MM.1S (cell line): ENCODE results near the gene ZNF337.
"Not testable (repeated sequence)": the region's sequence is repeated elsewhere in the genome, so short reads cannot be mapped to it uniquely, and the experiment has no call there.

Experiments
- DNase-seq: peaks from one replicate; pipeline ENCODE4 v3.0.0-alpha.2; 2015
- H2AFZ ChIP-seq: fragments of 300-600 bp; sonication (generic); 2 replicates; pipeline ENCODE4 v1.6.0; 2016; ENCODE audit warnings: antibody characterized with exemption, low read length
- H3F3A ChIP-seq: fragments of 300-600 bp; sonication (generic); 2 replicates; pipeline ENCODE4 v1.6.1; 2016; ENCODE audit warnings: mild to moderate bottlenecking, antibody characterized with exemption, low read length, moderate library complexity, mixed read lengths; ENCODE audit not compliant: insufficient read depth
- H3K27ac ChIP-seq: fragments of 300-600 bp; sonication (generic); 2 replicates; pipeline ENCODE4 v1.5.1; 2016; ENCODE audit warnings: mild to moderate bottlenecking, low read length
- H3K27me3 ChIP-seq: fragments of 300-600 bp; sonication (generic); replicated peaks from 2 replicates; pipeline ENCODE4 v1.6.0; 2016; ENCODE audit warnings: low read length; ENCODE audit not compliant: insufficient read depth
- H3K36me3 ChIP-seq: fragments of 300-600 bp; sonication (generic); replicated peaks from 2 replicates; pipeline ENCODE4 v1.6.1; 2016; ENCODE audit warnings: mild to moderate bottlenecking, low read length, mixed read lengths; ENCODE audit not compliant: insufficient read depth
- H3K4me1 ChIP-seq: fragments of 300-600 bp; sonication (generic); 2 replicates; pipeline ENCODE4 v1.6.1; 2016; ENCODE audit warnings: low read length, mixed read lengths
- H3K4me2 ChIP-seq: fragments of 300-600 bp; sonication (generic); 2 replicates; pipeline ENCODE4 v1.6.0; 2016; ENCODE audit warnings: low read depth, low read length
- H3K4me3 ChIP-seq: fragments of 300-600 bp; sonication (generic); 2 replicates; pipeline ENCODE4 v1.5.1; 2016; ENCODE audit warnings: low read length, mixed read lengths
- H3K79me2 ChIP-seq: fragments of 300-600 bp; sonication (generic); 2 replicates; pipeline ENCODE4 v1.6.1; 2016; ENCODE audit warnings: mixed run types, low read length, mixed read lengths
- H3K9ac ChIP-seq: fragments of 300-600 bp; sonication (generic); 2 replicates; pipeline ENCODE4 v1.6.1; 2016; ENCODE audit warnings: low read length, mixed read lengths
- H3K9me2 ChIP-seq: fragments of 300-600 bp; sonication (generic); replicated peaks from 2 replicates; pipeline ENCODE4 v1.6.1; 2016; ENCODE audit warnings: mild to moderate bottlenecking, low read length, mixed read lengths; ENCODE audit not compliant: insufficient read depth
- H3K9me3 ChIP-seq: fragments of 300-600 bp; sonication (generic); replicated peaks from 2 replicates; pipeline ENCODE4 v1.6.1; 2016; ENCODE audit warnings: mild to moderate bottlenecking, low read length, mixed read lengths; ENCODE audit not compliant: insufficient read depth
- H4K20me1 ChIP-seq: fragments of 300-600 bp; sonication (generic); 2 replicates; pipeline ENCODE4 v1.6.1; 2016; ENCODE audit warnings: mild to moderate bottlenecking, low read length, moderate library complexity, mixed read lengths; ENCODE audit not compliant: insufficient read depth
- CTCF ChIP-seq: fragments of 300-600 bp; sonication (generic); IDR thresholded peaks from 2 replicates; pipeline ENCODE4 v1.5.1; 2016; ENCODE audit warnings: antibody characterized with exemption, low read length, mixed read lengths
- EZH2 ChIP-seq: fragments of 300-600 bp; sonication (generic); optimal IDR thresholded peaks from 2 replicates; pipeline ENCODE3; 2017; ENCODE audit warnings: low read depth, mild to moderate bottlenecking, antibody characterized with exemption, low read length, mixed read lengths
- EZH2phosphoT487 ChIP-seq: fragments of 300-600 bp; sonication (generic); IDR thresholded peaks from 2 replicates; pipeline ENCODE4 v1.6.1; 2018; ENCODE audit warnings: antibody characterized with exemption, low read length

ZNF337 gene

GRCh38 chr20:25637247-25637646, 59.4 kb downstream of the ZNF337 start:
- TF ChIP-seq EZH2 (no peak), CTCF (no peak), EZH2phosphoT487 (no peak)
- H3K4me1 ChIP-seq, result no peaks in the 10 kb centered on the region
- no peak overlapping the region for H3K4me2 ChIP-seq
- H3K9me3 ChIP-seq, result no peaks in the 10 kb centered on the region
- no peak for DNase-seq
- H3K9me2 ChIP-seq, result no peaks in the 10 kb centered on the region
- no peak overlapping the region for H3K4me3 ChIP-seq
- no peaks in the 10 kb centered on the region for H3K27me3 ChIP-seq
- no peak overlapping the region for H3K9ac ChIP-seq
- H4K20me1 ChIP-seq, result no peaks in the 10 kb centered on the region
- H3K79me2 ChIP-seq, result no peaks in the 10 kb centered on the region
- no peak overlapping the region for H2AFZ ChIP-seq
- H3F3A ChIP-seq, result no peaks in the 10 kb centered on the region
- no peaks in the 10 kb centered on the region; the same call in 1 of the 2 replicates for H3K36me3 ChIP-seq
- no peak overlapping the region for H3K27ac ChIP-seq

GRCh38 chr20:25632940-25633790, 63.5 kb downstream of the ZNF337 start:
- H3F3A ChIP-seq, result no peaks in the 10 kb centered on the region
- no peaks in the 10 kb centered on the region for H3K4me1 ChIP-seq
- H3K9me2 ChIP-seq, result no peaks in the 10 kb centered on the region
- H2AFZ ChIP-seq, result no peak overlapping the region
- DNase-seq, result no peak
- no peaks in the 10 kb centered on the region for H3K27me3 ChIP-seq
- no peaks in the 10 kb centered on the region for H3K9me3 ChIP-seq
- no peak for TF ChIP-seq CTCF
- TF ChIP-seq EZH2, result no peak
- TF ChIP-seq EZH2phosphoT487, result no peak
- H3K4me3 ChIP-seq, result no peak overlapping the region
- H4K20me1 ChIP-seq, result no peaks in the 10 kb centered on the region
- no peak overlapping the region for H3K4me2 ChIP-seq
- H3K9ac ChIP-seq, result no peak overlapping the region
- H3K79me2 ChIP-seq, result no peaks in the 10 kb centered on the region
- no peak overlapping the region for H3K27ac ChIP-seq
- no peaks in the 10 kb centered on the region; the same call in 1 of the 2 replicates for H3K36me3 ChIP-seq

GRCh38 chr20:25630615-25631014, 66.0 kb downstream of the ZNF337 start:
- H3K9ac ChIP-seq, H4K20me1 ChIP-seq, H3K9me3 ChIP-seq, DNase-seq, H3K27me3 ChIP-seq, H3K27ac ChIP-seq, H3K36me3 ChIP-seq, H3K79me2 ChIP-seq, H3K9me2 ChIP-seq, H3K4me3 ChIP-seq, H3K4me2 ChIP-seq, H2AFZ ChIP-seq, H3K4me1 ChIP-seq, H3F3A ChIP-seq: not testable (repeated sequence)
